Esophagus squamous epithelium (tissue), 4 donors: ENCODE data around the gene ERAS.
"Not testable (repeated sequence)": the region's sequence is repeated elsewhere in the genome, so short reads cannot be mapped to it uniquely, and the experiment has no call there.

Experiments used
- CTCF ChIP-seq, 6 experiments: fragments of 450-650 bp in 4 of 6; fragments of 200-600 bp in 2 of 6; sonication (generic) in 2 of 6; IDR thresholded peaks; one replicate each; pipeline ENCODE4 v1.5.1; 2016 to 2019; ENCODE audit warnings: antibody characterized with exemption in 6 of 6, mild to moderate bottlenecking in 4 of 6, moderate library complexity in 4 of 6
- POLR2A ChIP-seq, 4 donors: fragments of 450-650 bp; IDR thresholded peaks; one replicate each; pipeline ENCODE4 v1.6.1; 2017; ENCODE audit warnings: antibody characterized with exemption in 4 of 4, mild to moderate bottlenecking in 4 of 4, moderate library complexity in 3 of 4

- TF ChIP-seq POLR2A, CTCF (IDR thresholded peaks at IDR 0.05): not testable (repeated sequence)
Measured at GRCh38 chrX:48853494-48853893, 27.2 kb downstream of the ERAS start.
